Measurements from ENCODE around the gene ISYNA1. TPM values are rescaled to one million over a fixed set of nuclear protein-coding genes. Genes with fewer than 3 reads are reported as not detected.

ISYNA1 gene
- total and polyA plus RNA-seq, 10 of the 15 experiments (the other 5 are each of a cell fraction or from before 2014, with no cell fraction given): 1.9 to 37.0 (median 9.1) TPM

- TF ChIP-seq, protein P1, sequence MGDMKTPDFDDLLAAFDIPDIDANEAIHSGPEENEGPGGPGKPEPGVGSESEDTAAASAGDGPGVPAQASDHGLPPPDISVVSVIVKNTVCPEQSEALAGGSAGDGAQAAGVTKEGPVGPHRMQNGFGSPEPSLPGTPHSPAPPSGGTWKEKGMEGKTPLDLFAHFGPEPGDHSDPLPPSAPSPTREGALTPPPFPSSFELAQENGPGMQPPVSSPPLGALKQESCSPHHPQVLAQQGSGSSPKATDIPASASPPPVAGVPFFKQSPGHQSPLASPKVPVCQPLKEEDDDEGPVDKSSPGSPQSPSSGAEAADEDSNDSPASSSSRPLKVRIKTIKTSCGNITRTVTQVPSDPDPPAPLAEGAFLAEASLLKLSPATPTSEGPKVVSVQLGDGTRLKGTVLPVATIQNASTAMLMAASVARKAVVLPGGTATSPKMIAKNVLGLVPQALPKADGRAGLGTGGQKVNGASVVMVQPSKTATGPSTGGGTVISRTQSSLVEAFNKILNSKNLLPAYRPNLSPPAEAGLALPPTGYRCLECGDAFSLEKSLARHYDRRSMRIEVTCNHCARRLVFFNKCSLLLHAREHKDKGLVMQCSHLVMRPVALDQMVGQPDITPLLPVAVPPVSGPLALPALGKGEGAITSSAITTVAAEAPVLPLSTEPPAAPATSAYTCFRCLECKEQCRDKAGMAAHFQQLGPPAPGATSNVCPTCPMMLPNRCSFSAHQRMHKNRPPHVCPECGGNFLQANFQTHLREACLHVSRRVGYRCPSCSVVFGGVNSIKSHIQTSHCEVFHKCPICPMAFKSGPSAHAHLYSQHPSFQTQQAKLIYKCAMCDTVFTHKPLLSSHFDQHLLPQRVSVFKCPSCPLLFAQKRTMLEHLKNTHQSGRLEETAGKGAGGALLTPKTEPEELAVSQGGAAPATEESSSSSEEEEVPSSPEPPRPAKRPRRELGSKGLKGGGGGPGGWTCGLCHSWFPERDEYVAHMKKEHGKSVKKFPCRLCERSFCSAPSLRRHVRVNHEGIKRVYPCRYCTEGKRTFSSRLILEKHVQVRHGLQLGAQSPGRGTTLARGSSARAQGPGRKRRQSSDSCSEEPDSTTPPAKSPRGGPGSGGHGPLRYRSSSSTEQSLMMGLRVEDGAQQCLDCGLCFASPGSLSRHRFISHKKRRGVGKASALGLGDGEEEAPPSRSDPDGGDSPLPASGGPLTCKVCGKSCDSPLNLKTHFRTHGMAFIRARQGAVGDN (IDR thresholded peaks at IDR 0.05): peak; percentile 77
- no peak for TF ChIP-seq NR2F1 (conservative IDR thresholded peaks at IDR 0.05)
- TF ChIP-seq ZNF207 (IDR thresholded peaks at IDR 0.05; ENCODE audit: borderline replicate concordance): peak; percentile 60; the same call in 1 of the 2 replicates
- 0 out of 2 replicates have a peak, but pooled peaks have one; percentile 47 for TF ChIP-seq CREB1 (IDR thresholded peaks at IDR 0.05; ENCODE audit: low read depth)
- peak; percentile 53; the same call in 1 of the 2 replicates for TF ChIP-seq TCF12 (IDR thresholded peaks at IDR 0.05; ENCODE audit: low read depth, low read length)
- TF ChIP-seq JUND (IDR thresholded peaks at IDR 0.05; ENCODE audit: low read depth, low read length): no peak
- TF ChIP-seq TBL1XR1 (IDR thresholded peaks at IDR 0.05; ENCODE audit: low read depth, low read length): no peak
- TF ChIP-seq EP300 (IDR thresholded peaks at IDR 0.05; ENCODE audit: borderline replicate concordance in 1 of 2, control insufficient read depth in 1 of 2, low read depth in 2 of 2, low read length in 2 of 2): no peak; a peak in 1 of 4 replicates
- TF ChIP-seq IKZF2 (IDR thresholded peaks at IDR 0.05): peak; percentile 65 to 71
- 0 out of 2 replicates have a peak, but pooled peaks have one; percentile 31 for TF ChIP-seq ZNF217 (IDR thresholded peaks at IDR 0.05)
- no peak for TF ChIP-seq WRNIP1 (IDR thresholded peaks at IDR 0.05; ENCODE audit: borderline replicate concordance, low read depth, low read length)
- TF ChIP-seq BHLHE40 (IDR thresholded peaks at IDR 0.05; ENCODE audit: borderline replicate concordance in 1 of 2, low read depth in 2 of 2, low read length in 1 of 2): peak in 1 of 2 experiments; percentile 14; a peak in 1 of 4 replicates
- no peak for TF ChIP-seq IRF4 (IDR thresholded peaks at IDR 0.05; ENCODE audit: low read depth, low read length)
- TF ChIP-seq CREM (IDR thresholded peaks at IDR 0.05; ENCODE audit: low read depth): no peak
- TF ChIP-seq PRDM15 (CRISPR knock-in tag; IDR thresholded peaks at IDR 0.05): no peak
- peak in 1 of 2 experiments; percentile 63; a peak in 1 of 4 replicates for TF ChIP-seq ETV6 (conservative IDR thresholded peaks at IDR 0.05 in 1 of 2, IDR thresholded peaks at IDR 0.05 in 1 of 2; ENCODE audit: borderline replicate concordance in 1 of 2, low read depth in 1 of 2)
- TF ChIP-seq PKNOX1 (IDR thresholded peaks at IDR 0.05): no peak
- TF ChIP-seq YY1 (IDR thresholded peaks at IDR 0.05; ENCODE audit: low read depth, low read length): peak; percentile 48; the same call in 1 of the 2 replicates
- no peak for TF ChIP-seq ZZZ3 (IDR thresholded peaks at IDR 0.05; ENCODE audit: control insufficient read depth, insufficient read length, low read depth)
- TF ChIP-seq MYB (IDR thresholded peaks at IDR 0.05; ENCODE audit: borderline replicate concordance, low read depth, low read length): no peak
Measured at GRCh38 chr19:18401580-18402112, 36.3 kb downstream of the ISYNA1 start (continued).
